Measurements from ENCODE around the gene CHST14. TPM values are rescaled to one million over a fixed set of nuclear protein-coding genes. Genes with fewer than 3 reads are reported as not detected.

The CHST14 gene
- total and polyA plus RNA-seq, 2 donors (not counting 1 experiment from before 2014, with no cell fraction given), result 7.4 to 18.8 TPM

DNA sequence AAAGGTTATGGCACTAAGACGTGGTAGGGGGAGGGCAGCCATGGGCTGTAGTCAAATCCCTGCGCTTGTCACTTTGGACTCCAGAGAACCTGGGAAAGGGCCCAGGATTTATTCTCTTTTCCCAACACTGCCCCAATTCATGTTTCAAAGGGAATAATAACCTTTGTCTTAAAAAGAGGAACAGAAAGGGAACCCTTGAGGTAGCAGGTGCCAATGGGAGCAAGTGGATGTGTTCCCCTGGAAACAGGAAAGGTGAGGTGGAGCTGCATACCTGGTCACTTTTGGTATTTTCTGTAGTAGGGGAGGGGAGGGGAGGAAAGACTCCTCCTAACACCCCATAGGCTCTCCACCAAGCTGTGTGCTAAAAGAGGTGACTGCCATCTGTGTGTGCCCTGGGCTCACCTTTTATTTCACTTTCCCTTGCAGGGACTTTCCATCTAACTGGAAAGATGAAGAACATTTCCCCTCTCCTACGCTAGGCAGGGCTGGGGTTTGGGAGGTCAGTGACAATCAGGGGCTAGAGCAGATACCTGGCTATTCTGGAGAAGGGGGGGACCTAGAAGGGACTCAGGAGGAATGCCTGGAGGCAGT, 6.1 kb upstream of the CHST14 start:
- TF ChIP-seq EZH2 (IDR thresholded peaks at IDR 0.05; ENCODE audit: low read length, missing control alignments), result no peak
- TF ChIP-seq, protein P1, sequence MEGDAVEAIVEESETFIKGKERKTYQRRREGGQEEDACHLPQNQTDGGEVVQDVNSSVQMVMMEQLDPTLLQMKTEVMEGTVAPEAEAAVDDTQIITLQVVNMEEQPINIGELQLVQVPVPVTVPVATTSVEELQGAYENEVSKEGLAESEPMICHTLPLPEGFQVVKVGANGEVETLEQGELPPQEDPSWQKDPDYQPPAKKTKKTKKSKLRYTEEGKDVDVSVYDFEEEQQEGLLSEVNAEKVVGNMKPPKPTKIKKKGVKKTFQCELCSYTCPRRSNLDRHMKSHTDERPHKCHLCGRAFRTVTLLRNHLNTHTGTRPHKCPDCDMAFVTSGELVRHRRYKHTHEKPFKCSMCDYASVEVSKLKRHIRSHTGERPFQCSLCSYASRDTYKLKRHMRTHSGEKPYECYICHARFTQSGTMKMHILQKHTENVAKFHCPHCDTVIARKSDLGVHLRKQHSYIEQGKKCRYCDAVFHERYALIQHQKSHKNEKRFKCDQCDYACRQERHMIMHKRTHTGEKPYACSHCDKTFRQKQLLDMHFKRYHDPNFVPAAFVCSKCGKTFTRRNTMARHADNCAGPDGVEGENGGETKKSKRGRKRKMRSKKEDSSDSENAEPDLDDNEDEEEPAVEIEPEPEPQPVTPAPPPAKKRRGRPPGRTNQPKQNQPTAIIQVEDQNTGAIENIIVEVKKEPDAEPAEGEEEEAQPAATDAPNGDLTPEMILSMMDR (conservative IDR thresholded peaks at IDR 0.05 in 1 of 2, IDR thresholded peaks at IDR 0.05 in 1 of 2; ENCODE audit: low read depth in 1 of 2, low read length in 2 of 2), result no peak
- Histone ChIP-seq H3K9ac (ENCODE audit: insufficient read depth, low read length) (no peak overlapping the region), H3K36me3 (ENCODE audit: control insufficient read depth, insufficient read depth, low read length) (peaks cover 3% of the 10 kb centered on the region), H4K20me1 (ENCODE audit: control insufficient read depth, extremely low read depth, insufficient read depth, low read length) (no peaks in the 10 kb centered on the region), H3K9me3 (ENCODE audit: control insufficient read depth, insufficient read depth, low read depth, low read length) (no peaks in the 10 kb centered on the region), H3K27ac (ENCODE audit: insufficient read depth, low read length) (no peak overlapping the region), H3K4me3 (replicated peaks in 1 of 4; ENCODE audit: control extremely low read depth in 1 of 4, insufficient read depth in 1 of 4, low read depth in 3 of 4, low read length in 4 of 4) (no peak overlapping the region), H3K4me1 (ENCODE audit: control insufficient read depth, extremely low read depth, insufficient read depth, low read length) (no peaks in the 10 kb centered on the region), H3K27me3 (ENCODE audit: control insufficient read depth, insufficient read depth, low read length) (no peaks in the 10 kb centered on the region), H3K79me2 (ENCODE audit: control insufficient read depth, insufficient read depth, low read length) (no peaks in the 10 kb centered on the region), H3K4me2 (ENCODE audit: extremely low read depth, insufficient read depth, low read length) (no peak overlapping the region), H2AFZ (ENCODE audit: low read length) (no peak overlapping the region)
- no peak for DNase-seq (ENCODE audit: low read depth in 2 of 2)

DNA sequence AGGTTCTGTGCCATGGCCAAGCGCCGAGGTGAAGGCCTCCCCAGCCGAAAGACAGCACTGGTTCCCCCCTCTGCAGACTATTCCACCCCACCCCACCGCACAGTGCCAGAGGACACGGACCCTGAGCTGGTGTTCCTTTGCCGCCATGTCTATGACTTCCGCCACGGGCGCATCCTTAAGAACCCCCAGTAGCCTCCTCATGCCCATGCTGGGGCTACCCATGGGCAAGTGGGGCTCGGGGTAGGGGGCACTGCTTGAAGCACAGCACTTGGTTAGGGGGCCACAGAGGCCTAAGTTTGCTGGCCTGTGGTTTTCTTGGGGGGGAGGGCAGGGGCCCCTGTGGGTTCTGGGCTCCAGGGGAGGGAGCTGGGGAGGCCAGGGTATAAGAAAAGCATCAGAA, 4.8 kb upstream of the CHST14 start:
- H3K27ac ChIP-seq (ENCODE audit: insufficient read depth, low read length), result no peak overlapping the region
- H3K27me3 ChIP-seq (ENCODE audit: control insufficient read depth, insufficient read depth, low read length), result no peaks in the 10 kb centered on the region
- peaks cover 3% of the 10 kb centered on the region for H3K36me3 ChIP-seq (ENCODE audit: control insufficient read depth, insufficient read depth, low read length)
- no peak for TF ChIP-seq EZH2 (IDR thresholded peaks at IDR 0.05; ENCODE audit: low read length, missing control alignments)
- TF ChIP-seq, protein P1 (conservative IDR thresholded peaks at IDR 0.05 in 1 of 2, IDR thresholded peaks at IDR 0.05 in 1 of 2; ENCODE audit: low read depth in 1 of 2, low read length in 2 of 2), result no peak
- no peaks in the 10 kb centered on the region for H3K9me3 ChIP-seq (ENCODE audit: control insufficient read depth, insufficient read depth, low read depth, low read length)
- no peak overlapping the region for H3K4me2 ChIP-seq (ENCODE audit: extremely low read depth, insufficient read depth, low read length)
- no peak overlapping the region for H3K9ac ChIP-seq (ENCODE audit: insufficient read depth, low read length)
- H4K20me1 ChIP-seq (ENCODE audit: control insufficient read depth, extremely low read depth, insufficient read depth, low read length), result no peaks in the 10 kb centered on the region
- no peak overlapping the region for H3K4me3 ChIP-seq (replicated peaks in 1 of 4; ENCODE audit: control extremely low read depth in 1 of 4, insufficient read depth in 1 of 4, low read depth in 3 of 4, low read length in 4 of 4)
- no peak for DNase-seq (ENCODE audit: low read depth in 2 of 2)
- no peaks in the 10 kb centered on the region for H3K79me2 ChIP-seq (ENCODE audit: control insufficient read depth, insufficient read depth, low read length)
- H2AFZ ChIP-seq (ENCODE audit: low read length), result no peak overlapping the region
- H3K4me1 ChIP-seq (ENCODE audit: control insufficient read depth, extremely low read depth, insufficient read depth, low read length), result no peaks in the 10 kb centered on the region

DNA sequence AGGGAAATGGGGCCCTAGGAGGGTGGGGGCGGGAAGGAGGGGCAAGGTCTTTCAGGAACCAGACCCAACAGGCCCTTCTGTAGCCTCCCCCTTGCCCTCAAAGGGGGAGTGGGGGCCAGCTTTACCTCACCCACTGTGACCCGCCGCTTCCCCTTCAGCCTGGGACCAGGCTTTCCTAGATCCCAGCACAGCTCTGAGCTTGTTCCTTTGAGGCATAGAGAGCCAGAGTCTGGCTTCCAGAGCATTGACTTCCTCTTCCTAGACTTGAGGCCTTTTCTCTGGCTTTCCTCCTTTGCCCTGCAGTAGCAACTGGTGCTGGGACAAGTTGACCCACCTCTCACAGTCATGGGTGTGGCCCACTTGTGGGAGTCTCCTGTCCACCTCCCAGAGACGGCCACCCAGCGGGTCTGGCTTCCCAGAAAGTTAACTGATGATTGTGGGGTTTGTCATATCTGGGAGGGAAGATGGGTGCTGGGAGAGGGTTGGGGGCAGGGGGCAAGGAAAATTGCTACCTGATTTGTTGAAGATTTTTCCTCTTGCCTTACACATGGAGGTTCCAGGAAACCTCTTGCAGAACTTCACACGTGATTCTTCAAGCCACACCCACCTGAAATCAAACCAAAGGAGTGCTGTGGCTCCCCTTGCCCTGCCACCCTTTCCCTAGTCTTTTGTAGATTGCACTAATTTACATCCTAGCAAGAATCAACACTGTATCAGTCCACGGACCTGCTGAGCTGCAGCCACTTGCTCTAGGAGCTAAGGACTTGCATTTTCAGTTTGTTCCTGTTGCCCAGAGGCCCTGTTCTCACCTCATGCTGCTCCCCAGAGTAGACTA, 4.1 kb upstream of the CHST14 start:
- H3K36me3 ChIP-seq (ENCODE audit: control insufficient read depth, insufficient read depth, low read length), result peaks cover 3% of the 10 kb centered on the region
- H3K4me2 ChIP-seq (ENCODE audit: extremely low read depth, insufficient read depth, low read length), result no peak overlapping the region
- peaks cover under 1% of the 10 kb centered on the region for H3K4me1 ChIP-seq (ENCODE audit: control insufficient read depth, extremely low read depth, insufficient read depth, low read length)
- H2AFZ ChIP-seq (ENCODE audit: low read length), result no peak overlapping the region
- H3K4me3 ChIP-seq (replicated peaks in 1 of 4; ENCODE audit: control extremely low read depth in 1 of 4, insufficient read depth in 1 of 4, low read depth in 3 of 4, low read length in 4 of 4), result no peak overlapping the region
- H3K9me3 ChIP-seq (ENCODE audit: control insufficient read depth, insufficient read depth, low read depth, low read length), result no peaks in the 10 kb centered on the region
- H3K27ac ChIP-seq (ENCODE audit: insufficient read depth, low read length), result no peak overlapping the region
- TF ChIP-seq, protein P1 (conservative IDR thresholded peaks at IDR 0.05 in 1 of 2, IDR thresholded peaks at IDR 0.05 in 1 of 2; ENCODE audit: low read depth in 1 of 2, low read length in 2 of 2), result no peak
- TF ChIP-seq EZH2 (IDR thresholded peaks at IDR 0.05; ENCODE audit: low read length, missing control alignments), result no peak
- no peaks in the 10 kb centered on the region for H3K79me2 ChIP-seq (ENCODE audit: control insufficient read depth, insufficient read depth, low read length)
- H3K9ac ChIP-seq (ENCODE audit: insufficient read depth, low read length), result no peak overlapping the region
- no peaks in the 10 kb centered on the region for H4K20me1 ChIP-seq (ENCODE audit: control insufficient read depth, extremely low read depth, insufficient read depth, low read length)
- DNase-seq (ENCODE audit: low read depth in 2 of 2), result no peak
- H3K27me3 ChIP-seq (ENCODE audit: control insufficient read depth, insufficient read depth, low read length), result no peaks in the 10 kb centered on the region

Data from fibroblast of lung (primary cell).